Breast epithelium (tissue), 3 donors: ENCODE data around the gene BTBD8.

Experiments
- POLR2A ChIP-seq: fragments of 450-650 bp; IDR thresholded peaks from one replicate; pipeline ENCODE4 v1.6.1; 2016; ENCODE audit warnings: antibody characterized with exemption, mild to moderate bottlenecking, moderate library complexity
- POLR2AphosphoS5 ChIP-seq, 3 donors: sonication (generic); formaldehyde crosslinking; IDR thresholded peaks; one replicate each; pipeline ENCODE4 v1.6.1; 2017; ENCODE audit warnings: antibody characterized with exemption in 3 of 3
- TF ChIP-seq, protein P1 (sequence below), 3 donors: fragments of 450-650 bp; IDR thresholded peaks; one replicate each; pipeline ENCODE4 v1.5.1; 2016 to 2017; ENCODE audit warnings: antibody characterized with exemption in 3 of 3, mild to moderate bottlenecking in 3 of 3, moderate library complexity in 3 of 3

DNA sequence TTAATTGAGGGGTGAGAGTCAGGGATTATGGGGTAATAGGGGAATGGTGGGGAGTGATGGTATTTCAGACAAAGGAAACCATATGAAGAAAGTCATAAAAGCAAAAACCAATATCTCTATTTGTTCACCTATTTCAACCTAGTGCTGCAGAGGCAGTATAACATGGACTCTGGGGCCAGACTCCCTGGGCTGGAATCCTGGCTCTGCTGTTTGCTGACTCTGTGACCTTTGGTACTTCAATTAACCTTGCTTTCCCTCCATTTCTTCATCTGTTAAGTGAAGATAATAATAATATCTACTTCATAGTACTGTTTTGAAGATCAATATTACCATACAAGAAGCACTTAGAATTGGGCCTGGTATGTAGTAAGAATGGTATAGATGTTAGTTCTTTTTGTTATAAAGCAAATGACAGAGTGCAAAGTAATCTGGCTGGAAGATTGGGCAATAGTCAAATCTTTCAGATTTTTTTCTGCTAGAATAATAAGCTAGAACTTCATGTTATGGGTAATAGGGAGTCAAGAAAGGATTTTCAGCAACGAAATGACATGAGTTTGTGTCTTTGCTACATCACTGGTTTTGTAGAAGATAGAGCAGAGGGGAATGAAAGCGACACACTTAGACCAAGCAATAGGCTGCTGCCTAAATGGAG, 41.3 kb upstream of the BTBD8 start:
- TF ChIP-seq, protein P1, sequence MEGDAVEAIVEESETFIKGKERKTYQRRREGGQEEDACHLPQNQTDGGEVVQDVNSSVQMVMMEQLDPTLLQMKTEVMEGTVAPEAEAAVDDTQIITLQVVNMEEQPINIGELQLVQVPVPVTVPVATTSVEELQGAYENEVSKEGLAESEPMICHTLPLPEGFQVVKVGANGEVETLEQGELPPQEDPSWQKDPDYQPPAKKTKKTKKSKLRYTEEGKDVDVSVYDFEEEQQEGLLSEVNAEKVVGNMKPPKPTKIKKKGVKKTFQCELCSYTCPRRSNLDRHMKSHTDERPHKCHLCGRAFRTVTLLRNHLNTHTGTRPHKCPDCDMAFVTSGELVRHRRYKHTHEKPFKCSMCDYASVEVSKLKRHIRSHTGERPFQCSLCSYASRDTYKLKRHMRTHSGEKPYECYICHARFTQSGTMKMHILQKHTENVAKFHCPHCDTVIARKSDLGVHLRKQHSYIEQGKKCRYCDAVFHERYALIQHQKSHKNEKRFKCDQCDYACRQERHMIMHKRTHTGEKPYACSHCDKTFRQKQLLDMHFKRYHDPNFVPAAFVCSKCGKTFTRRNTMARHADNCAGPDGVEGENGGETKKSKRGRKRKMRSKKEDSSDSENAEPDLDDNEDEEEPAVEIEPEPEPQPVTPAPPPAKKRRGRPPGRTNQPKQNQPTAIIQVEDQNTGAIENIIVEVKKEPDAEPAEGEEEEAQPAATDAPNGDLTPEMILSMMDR (IDR thresholded peaks at IDR 0.05): no peak
- TF ChIP-seq POLR2A: no peak
- TF ChIP-seq POLR2AphosphoS5 (IDR thresholded peaks at IDR 0.05): no peak
